ENCODE results near the gene SLBP. TPM values are rescaled to one million over a fixed set of nuclear protein-coding genes. Genes with fewer than 3 reads are reported as not detected.

SLBP gene
- total and polyA plus RNA-seq, 2 donors (not counting 3 experiments of a cell fraction or from before 2014, with no cell fraction given) = 48.3 to 63.1 TPM

GRCh38 chr4:1646690-1647089 is 65.4 kb downstream of the SLBP start:
- intact Hi-C loops (cut with micrococcal nuclease) (no loop called here), dilution Hi-C loops (cut with MboI; ENCODE audit: extremely low pct_ligation_motif_present, low sequenced_read_pairs) (no loop called here)
- Histone ChIP-seq H3K4me3 (replicated peaks in 1 of 3; ENCODE audit: insufficient read depth in 1 of 3, low read depth in 1 of 3, low read length in 3 of 3) (no peak overlapping the region), H3K27me3 (ENCODE audit: control insufficient read depth in 2 of 2, insufficient read depth in 2 of 2, low read length in 2 of 2) (no peaks in the 10 kb centered on the region), H3K79me2 (ENCODE audit: control insufficient read depth, insufficient read depth, low read length) (no peaks in the 10 kb centered on the region), H3K9me3 (replicated peaks; ENCODE audit: control insufficient read depth, insufficient read depth, low read length) (no peaks in the 10 kb centered on the region), H4K20me1 (replicated peaks; ENCODE audit: control insufficient read depth, extremely low read depth, insufficient read depth, low read length) (no peaks in the 10 kb centered on the region), H3K9ac (replicated peaks; ENCODE audit: extremely low read depth, insufficient read depth, low read length) (no peak overlapping the region), H3K9me1 (replicated peaks; ENCODE audit: control insufficient read depth, extremely low read depth, insufficient read depth, low read length) (no peaks in the 10 kb centered on the region), H3K36me3 (ENCODE audit: control insufficient read depth in 2 of 2, extremely low read depth in 1 of 2, insufficient read depth in 2 of 2, low read length in 2 of 2) (no peaks in the 10 kb centered on the region), H3K4me2 (ENCODE audit: insufficient read depth, low read length) (no peak overlapping the region), H3K27ac (ENCODE audit: insufficient read depth, low read depth, low read length) (no peak overlapping the region), H3K4me1 (ENCODE audit: control insufficient read depth, extremely low read depth, insufficient read depth, low read length) (no peaks in the 10 kb centered on the region), H2AFZ (ENCODE audit: low read depth, low read length) (no peak overlapping the region)
- CTCF ChIA-PET = interaction anchor here (1.2 to 1.4 kb wide), 2 partner anchors 47 to 102 kb away, joined by 3 read pairs; no protein-coding TSS in a partner anchor
- no TSS peak for BruUV-seq (replicated peaks)
- TF ChIP-seq MAX (IDR thresholded peaks at IDR 0.05; ENCODE audit: insufficient read depth, insufficient read length) (no peak), POLR2AphosphoS5 (IDR thresholded peaks at IDR 0.05; ENCODE audit: insufficient read depth, low read depth, low read length) (no peak), FOS (IDR thresholded peaks at IDR 0.05; ENCODE audit: borderline replicate concordance, insufficient read depth, low read length) (no peak), GATA2 (IDR thresholded peaks at IDR 0.05; ENCODE audit: insufficient read depth, insufficient read length, low read depth, low read length) (no peak), EZH2 (IDR thresholded peaks at IDR 0.05; ENCODE audit: borderline replicate concordance, low read depth, low read length, severe bottlenecking) (no peak), JUN (IDR thresholded peaks at IDR 0.05; ENCODE audit: borderline replicate concordance, insufficient read depth, insufficient read length, low read depth) (no peak), CTCF (IDR thresholded peaks at IDR 0.05; ENCODE audit: extremely low read depth in 1 of 2, insufficient read depth in 1 of 2, low read depth in 1 of 2, low read length in 2 of 2) (no peak), MYC (IDR thresholded peaks at IDR 0.05; ENCODE audit: low read depth, low read length) (no peak), POLR2A (IDR thresholded peaks at IDR 0.05; ENCODE audit: low read depth, low read length) (no peak)
- FAIRE-seq (no peak), DNase-seq (ENCODE audit: low read depth, low spot score) (no peak)
- POLR2A ChIA-PET = interaction anchor here (0.6 kb wide), 1 partner anchor 26 kb away, joined by 4 read pairs; no protein-coding TSS in a partner anchor

Measured in endothelial cell of umbilical vein (primary cell).